ENCODE results near the gene GAB1. TPM values are rescaled to one million over a fixed set of nuclear protein-coding genes. Genes with fewer than 3 reads are reported as not detected.
A peak's percentile ranks its signal among the peaks of the same experiment; 100 is the strongest.

GAB1 gene
- total RNA-seq, 4 donors from 2014 or later, result 102 to 129 (median 118) TPM

DNA sequence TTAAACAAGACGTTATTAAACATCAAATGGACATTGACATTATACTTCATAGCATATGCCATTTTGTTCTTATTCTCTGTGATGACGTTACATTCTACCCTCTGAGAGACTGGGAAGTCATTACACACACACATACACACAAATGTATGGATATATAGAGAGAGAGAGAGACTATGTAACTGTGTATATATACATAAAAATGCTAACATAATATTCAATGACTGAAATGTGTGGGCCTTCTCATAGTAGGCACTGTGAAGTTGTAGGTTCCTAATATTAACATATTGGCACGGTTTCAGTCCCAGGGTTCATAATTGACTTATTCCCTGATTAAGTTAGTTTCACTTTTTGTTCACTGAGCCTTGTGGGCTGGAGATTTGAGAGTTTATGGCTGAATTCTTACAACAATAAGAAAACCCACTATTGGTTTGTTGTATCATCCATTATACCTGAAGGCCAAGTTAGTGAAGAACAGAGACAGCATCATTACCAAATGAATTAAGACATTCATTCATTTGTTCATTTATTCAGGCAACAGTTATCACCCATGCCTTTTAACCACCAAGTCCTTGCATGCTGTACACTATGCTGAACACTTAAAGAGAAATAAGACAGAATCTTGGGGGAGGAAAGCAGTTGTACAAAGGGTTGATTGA is 68.5 kb downstream of the GAB1 start:
- ATAC-seq, result no peak
- peaks cover 33 to 92% (median 55%) of the 10 kb centered on the region in 3 donors for H3K4me1 ChIP-seq
- H3K9me3 ChIP-seq, result no peaks in the 10 kb centered on the region
- WGBS, 2 donors (ENCODE audit: low coverage in 1 of 2), result 58 to 64% methylated on average over 3 of the region's 3 CpGs
- no peaks in the 10 kb centered on the region for H3K27me3 ChIP-seq
- H3K27ac ChIP-seq, result peak overlapping the region in 3 of 4 donors; percentile 39 to 75 (median 65)
- TF ChIP-seq POLR2AphosphoS5 (IDR thresholded peaks at IDR 0.05) (no peak), POLR2A (IDR thresholded peaks at IDR 0.05) (no peak), EP300 (IDR thresholded peaks at IDR 0.05) (no peak), CTCF (IDR thresholded peaks at IDR 0.05) (no peak)
- H3K36me3 ChIP-seq, result no peaks in the 10 kb centered on the region
- H3K4me3 ChIP-seq, result no peak overlapping the region

GRCh38 chr4:143406523-143406922 is 69.8 kb downstream of the GAB1 start:
- Histone ChIP-seq H3K9me3 (no peaks in the 10 kb centered on the region), H3K27me3 (no peaks in the 10 kb centered on the region), H3K36me3 (no peaks in the 10 kb centered on the region), H3K4me1 (peaks cover 44 to 98% (median 57%) of the 10 kb centered on the region in 3 donors), H3K4me3 (no peak overlapping the region), H3K27ac (peak overlapping the region; percentile 52 to 75 (median 66))
- ATAC-seq, result peak; percentile 64
- TF ChIP-seq EP300 (IDR thresholded peaks at IDR 0.05), result no peak
- TF ChIP-seq CTCF (IDR thresholded peaks at IDR 0.05), result no peak
- peak; percentile 80 for TF ChIP-seq POLR2AphosphoS5 (IDR thresholded peaks at IDR 0.05)
- WGBS, 2 donors (ENCODE audit: low coverage in 1 of 2), result 10 to 11% methylated on average over 1 to 2 of the region's 3 CpGs

DNA sequence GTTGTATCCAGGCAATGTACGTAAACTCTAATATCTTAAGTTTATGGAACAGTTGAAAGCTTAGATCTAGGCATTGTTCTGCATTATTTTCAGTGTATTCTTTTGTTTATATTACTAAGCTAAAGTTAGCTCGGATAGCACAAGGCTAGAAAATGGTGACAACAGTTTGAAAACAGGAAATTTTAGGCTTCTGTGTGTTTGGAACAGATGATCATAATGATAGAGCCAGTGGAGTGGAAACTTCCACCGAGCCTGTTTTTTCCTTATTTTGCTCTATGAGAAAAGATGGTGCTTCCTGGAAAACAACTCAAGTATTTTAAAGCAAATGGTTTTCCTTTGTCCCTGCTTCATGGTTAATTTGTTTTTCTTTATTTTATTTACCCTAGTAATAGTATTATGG is 70.8 kb downstream of the GAB1 start:
- WGBS, 2 donors (ENCODE audit: low coverage in 1 of 2), result 7 to 15% methylated on average over 3 of the region's 3 CpGs
- no peak overlapping the region for H3K4me3 ChIP-seq
- no peak for ATAC-seq
- H3K36me3 ChIP-seq, result no peaks in the 10 kb centered on the region
- TF ChIP-seq POLR2A (IDR thresholded peaks at IDR 0.05) (no peak), POLR2AphosphoS5 (IDR thresholded peaks at IDR 0.05) (no peak), CTCF (IDR thresholded peaks at IDR 0.05) (no peak), EP300 (IDR thresholded peaks at IDR 0.05) (no peak)
- peak overlapping the region; percentile 52 to 75 (median 66) for H3K27ac ChIP-seq
- H3K4me1 ChIP-seq, result peaks cover 45 to 100% (median 54%) of the 10 kb centered on the region in 3 donors
- H3K27me3 ChIP-seq, result no peaks in the 10 kb centered on the region
- H3K9me3 ChIP-seq, result no peaks in the 10 kb centered on the region

- no peak for ATAC-seq
- Histone ChIP-seq H3K9me3 (no peaks in the 10 kb centered on the region), H3K27ac (peak overlapping the region; percentile 52 to 75 (median 66)), H3K4me1 (peaks cover 45 to 100% (median 50%) of the 10 kb centered on the region in 3 donors), H3K4me3 (no peak overlapping the region), H3K27me3 (no peaks in the 10 kb centered on the region), H3K36me3 (no peaks in the 10 kb centered on the region)
- 30 to 40% methylated on average over 2 of the region's 2 CpGs for WGBS, 2 donors (ENCODE audit: low coverage in 1 of 2)
- no peak for TF ChIP-seq POLR2A (IDR thresholded peaks at IDR 0.05)
- no peak for TF ChIP-seq EP300 (IDR thresholded peaks at IDR 0.05)
- no peak for TF ChIP-seq POLR2AphosphoS5 (IDR thresholded peaks at IDR 0.05)
- no peak for TF ChIP-seq CTCF (IDR thresholded peaks at IDR 0.05)
Observed at GRCh38 chr4:143407888-143408287, 71.2 kb downstream of the GAB1 start.

GRCh38 chr4:143410015-143410414 is 73.3 kb downstream of the GAB1 start:
- H3K27ac ChIP-seq, result peak overlapping the region in 3 of 4 donors; percentile 63 to 71 (median 67)
- peaks cover 32 to 92% (median 35%) of the 10 kb centered on the region in 3 donors for H3K4me1 ChIP-seq
- WGBS, 2 donors (ENCODE audit: low coverage in 1 of 2), result 50 to 80% methylated on average over 1 to 3 of the region's 3 CpGs
- no peaks in the 10 kb centered on the region for H3K27me3 ChIP-seq
- no peak for ATAC-seq
- H3K9me3 ChIP-seq, result no peaks in the 10 kb centered on the region
- H3K4me3 ChIP-seq, result no peak overlapping the region
- no peak for TF ChIP-seq EP300 (IDR thresholded peaks at IDR 0.05)
- TF ChIP-seq CTCF (IDR thresholded peaks at IDR 0.05), result no peak
- TF ChIP-seq POLR2AphosphoS5 (IDR thresholded peaks at IDR 0.05), result no peak
- no peak for TF ChIP-seq POLR2A (IDR thresholded peaks at IDR 0.05)
- H3K36me3 ChIP-seq, result no peaks in the 10 kb centered on the region
